ENCODE measurements around the gene RPS6KA4.
"Not testable (repeated sequence)": the region's sequence is repeated elsewhere in the genome, so short reads cannot be mapped to it uniquely, and the experiment has no call there.

Gene RPS6KA4

DNA sequence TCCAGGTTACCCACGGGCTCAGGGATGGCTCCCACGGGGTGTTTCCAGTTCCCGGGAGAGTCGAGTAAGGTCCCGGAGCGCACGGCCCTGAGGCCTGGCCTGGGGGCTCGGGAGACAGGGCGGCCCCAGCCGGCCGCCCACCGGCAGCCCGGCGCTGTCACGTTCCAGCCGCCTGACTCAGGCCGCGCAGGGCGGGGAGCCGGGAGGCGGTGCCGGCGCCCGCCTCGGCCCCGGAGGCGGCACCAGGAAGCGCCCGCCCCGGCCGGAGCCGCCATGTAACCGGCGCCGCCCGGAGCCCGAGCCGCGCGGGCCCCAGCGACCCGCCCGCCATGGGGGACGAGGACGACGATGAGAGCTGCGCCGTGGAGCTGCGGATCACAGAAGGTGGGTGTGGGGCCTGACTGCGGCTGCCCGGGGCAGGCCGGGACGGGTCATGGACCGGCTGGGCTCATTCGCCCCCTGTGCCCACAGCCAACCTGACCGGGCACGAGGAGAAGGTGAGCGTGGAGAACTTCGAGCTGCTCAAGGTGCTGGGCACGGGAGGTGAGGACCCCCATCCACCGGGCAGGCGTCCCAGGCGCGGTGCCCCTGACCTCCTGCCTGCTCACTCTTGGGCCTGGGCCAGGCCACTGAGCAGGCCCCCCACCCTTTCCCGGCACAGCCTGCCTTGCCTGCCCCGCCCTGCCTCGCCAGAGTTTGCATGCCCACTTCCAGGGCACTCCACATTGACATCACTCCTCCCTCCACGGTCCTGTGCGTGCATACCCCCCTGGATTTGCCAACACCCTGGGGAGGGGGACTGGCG lies at the start of gene RPS6KA4:
Gene RPS6KA4 (plus strand): TSS at position 256 of the 805 bp plus-strand sequence. CDS start 74 bp downstream, at position 330.
- DNase-seq (ENCODE audit: extremely low spot score): peak; percentile 76
- POLR2A ChIA-PET: interaction anchor here (1.1 to 2.2 kb wide), 2 partner anchors 41 to 91 kb away, joined by 3 to 11 read pairs; partner anchors contain the start of genes PRDX5 and TRMT112
- TF ChIP-seq L3MBTL2 (conservative IDR thresholded peaks at IDR 0.05) (no peak; the same call in 1 of the 2 replicates), ARNT (IDR thresholded peaks at IDR 0.05) (peak; percentile 34; the same call in 1 of the 2 replicates)
- CTCF ChIA-PET: interaction anchor here (0.5 kb wide), 1 partner anchor 816 kb away, joined by 4 read pairs; no protein-coding TSS in a partner anchor

DNA sequence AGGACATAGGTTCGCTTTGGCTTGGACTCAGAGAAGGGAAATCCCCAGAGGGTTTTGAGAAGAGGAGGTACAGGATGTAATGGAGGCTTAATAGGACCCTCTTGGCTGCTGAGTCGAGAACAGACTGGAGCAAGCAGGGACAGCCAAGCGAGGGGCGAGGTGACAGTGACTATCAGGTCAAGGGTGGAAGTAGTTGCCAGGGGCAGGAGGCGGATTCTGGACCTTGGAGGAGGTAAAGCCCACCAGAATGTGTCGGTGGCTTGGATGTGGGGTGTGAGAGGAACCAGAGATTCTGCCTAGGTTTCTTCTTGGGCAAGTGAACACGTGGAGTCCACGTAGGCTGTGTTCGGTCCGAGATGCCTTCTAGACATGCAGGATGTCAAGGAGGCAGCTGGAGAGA lies 46.0 kb upstream of the RPS6KA4 start:
- no peak for DNase-seq (ENCODE audit: extremely low spot score)
- POLR2A ChIA-PET: no interaction called here
- TF ChIP-seq FOXK2 (IDR thresholded peaks at IDR 0.05) (no peak), FOXM1 (IDR thresholded peaks at IDR 0.05; ENCODE audit: borderline replicate concordance) (no peak), L3MBTL2 (conservative IDR thresholded peaks at IDR 0.05) (no peak), CTBP1 (IDR thresholded peaks at IDR 0.05; ENCODE audit: borderline replicate concordance) (no peak), ARNT (IDR thresholded peaks at IDR 0.05) (no peak), SP1 (IDR thresholded peaks at IDR 0.05) (no peak), FOXA1 (IDR thresholded peaks at IDR 0.05) (no peak), TARDBP (IDR thresholded peaks at IDR 0.05) (no peak), LEF1 (IDR thresholded peaks at IDR 0.05; ENCODE audit: borderline replicate concordance) (no peak), BHLHE40 (IDR thresholded peaks at IDR 0.05; ENCODE audit: borderline replicate concordance) (no peak), SUZ12 (IDR thresholded peaks at IDR 0.05) (no peak)
- TF ChIP-seq, protein P1, sequence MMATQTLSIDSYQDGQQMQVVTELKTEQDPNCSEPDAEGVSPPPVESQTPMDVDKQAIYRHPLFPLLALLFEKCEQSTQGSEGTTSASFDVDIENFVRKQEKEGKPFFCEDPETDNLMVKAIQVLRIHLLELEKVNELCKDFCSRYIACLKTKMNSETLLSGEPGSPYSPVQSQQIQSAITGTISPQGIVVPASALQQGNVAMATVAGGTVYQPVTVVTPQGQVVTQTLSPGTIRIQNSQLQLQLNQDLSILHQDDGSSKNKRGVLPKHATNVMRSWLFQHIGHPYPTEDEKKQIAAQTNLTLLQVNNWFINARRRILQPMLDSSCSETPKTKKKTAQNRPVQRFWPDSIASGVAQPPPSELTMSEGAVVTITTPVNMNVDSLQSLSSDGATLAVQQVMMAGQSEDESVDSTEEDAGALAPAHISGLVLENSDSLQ (IDR thresholded peaks at IDR 0.05): no peak
- CTCF ChIA-PET: no interaction called here

DNA sequence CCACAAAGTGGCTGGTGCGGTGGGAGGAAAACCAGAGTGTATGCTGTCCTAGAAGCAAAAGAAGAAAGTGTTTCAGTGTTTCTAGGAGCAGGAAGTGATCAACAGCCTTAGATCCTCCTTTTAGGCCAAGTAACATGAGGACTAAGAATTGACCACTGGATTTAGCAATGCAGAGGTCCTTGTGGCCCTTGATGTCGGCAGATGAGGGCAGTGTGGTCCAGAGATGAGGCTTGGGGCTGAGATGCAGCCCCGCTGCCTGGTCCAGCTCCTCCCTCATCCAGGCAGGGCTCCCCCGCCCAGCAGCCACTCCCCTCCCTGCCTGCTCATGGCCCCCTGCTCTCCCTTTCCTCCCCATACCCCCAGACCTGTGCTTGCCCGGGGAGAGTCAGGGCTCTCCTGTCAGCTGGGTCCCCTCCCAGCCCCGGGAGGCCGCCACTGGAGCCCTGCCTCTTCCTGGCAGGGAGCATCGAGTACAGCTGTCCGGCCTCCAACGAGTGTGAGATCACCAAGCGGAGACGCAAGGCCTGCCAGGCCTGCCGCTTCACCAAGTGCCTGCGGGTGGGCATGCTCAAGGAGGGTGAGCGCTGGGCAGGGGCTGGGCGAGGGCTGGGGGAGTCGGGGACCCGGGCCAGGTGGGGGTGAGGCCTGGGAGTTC lies 45.3 kb upstream of the RPS6KA4 start:
- CTCF ChIA-PET: interaction anchor here (1.2 kb wide), 1 partner anchor 42 kb away, joined by 5 read pairs; no protein-coding TSS in a partner anchor
- POLR2A ChIA-PET: no interaction called here

DNA sequence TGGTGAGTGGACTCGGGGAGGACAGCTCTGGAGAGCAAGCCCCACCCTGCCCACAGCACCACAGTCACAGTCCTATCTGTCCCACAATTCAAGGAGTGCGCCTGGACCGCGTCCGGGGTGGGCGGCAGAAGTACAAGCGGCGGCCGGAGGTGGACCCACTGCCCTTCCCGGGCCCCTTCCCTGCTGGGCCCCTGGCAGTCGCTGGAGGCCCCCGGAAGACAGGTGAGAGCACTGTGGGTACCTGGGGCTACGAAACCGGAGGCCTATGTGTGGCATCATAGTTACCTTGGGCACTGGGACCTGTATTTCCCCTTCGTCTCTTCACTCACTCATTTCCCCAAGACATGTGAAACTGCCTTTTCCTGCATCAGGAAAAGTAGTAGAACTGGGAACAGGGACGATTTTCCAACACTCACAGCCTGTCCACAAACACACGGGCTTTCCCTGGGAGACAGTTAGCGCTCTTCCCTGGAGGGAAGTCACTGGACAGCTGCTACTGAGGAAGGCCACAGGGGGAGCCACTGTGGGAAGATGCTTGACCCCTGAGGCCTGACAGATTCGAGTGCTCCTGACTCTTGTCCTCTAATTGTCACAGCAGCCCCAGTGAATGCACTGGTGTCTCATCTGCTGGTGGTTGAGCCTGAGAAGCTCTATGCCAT lies 44.7 kb upstream of the RPS6KA4 start:
- ChIA-PET POLR2A (no interaction called here), CTCF (interaction anchor here (1.2 kb wide), 1 partner anchor 41 kb away, joined by 5 read pairs; no protein-coding TSS in a partner anchor)
- no peak for DNase-seq (ENCODE audit: extremely low spot score)
- TF ChIP-seq FOXM1 (IDR thresholded peaks at IDR 0.05; ENCODE audit: borderline replicate concordance) (no peak), CTBP1 (IDR thresholded peaks at IDR 0.05; ENCODE audit: borderline replicate concordance) (no peak)

More for the DNA sequence above, 45.3 kb upstream of the RPS6KA4 start:
- TF ChIP-seq, protein P1 (IDR thresholded peaks at IDR 0.05): no peak
- TF ChIP-seq ELF4 (IDR thresholded peaks at IDR 0.05) (no peak), FOXA1 (IDR thresholded peaks at IDR 0.05) (no peak), ARNT (IDR thresholded peaks at IDR 0.05) (no peak), HDGF (IDR thresholded peaks at IDR 0.05; ENCODE audit: borderline replicate concordance) (no peak), LEF1 (IDR thresholded peaks at IDR 0.05; ENCODE audit: borderline replicate concordance) (no peak), CTBP1 (IDR thresholded peaks at IDR 0.05; ENCODE audit: borderline replicate concordance) (no peak), ZNF384 (IDR thresholded peaks at IDR 0.05) (no peak), NFRKB (IDR thresholded peaks at IDR 0.05) (no peak), BHLHE40 (IDR thresholded peaks at IDR 0.05; ENCODE audit: borderline replicate concordance) (no peak)
- DNase-seq (ENCODE audit: extremely low spot score): no peak

DNA sequence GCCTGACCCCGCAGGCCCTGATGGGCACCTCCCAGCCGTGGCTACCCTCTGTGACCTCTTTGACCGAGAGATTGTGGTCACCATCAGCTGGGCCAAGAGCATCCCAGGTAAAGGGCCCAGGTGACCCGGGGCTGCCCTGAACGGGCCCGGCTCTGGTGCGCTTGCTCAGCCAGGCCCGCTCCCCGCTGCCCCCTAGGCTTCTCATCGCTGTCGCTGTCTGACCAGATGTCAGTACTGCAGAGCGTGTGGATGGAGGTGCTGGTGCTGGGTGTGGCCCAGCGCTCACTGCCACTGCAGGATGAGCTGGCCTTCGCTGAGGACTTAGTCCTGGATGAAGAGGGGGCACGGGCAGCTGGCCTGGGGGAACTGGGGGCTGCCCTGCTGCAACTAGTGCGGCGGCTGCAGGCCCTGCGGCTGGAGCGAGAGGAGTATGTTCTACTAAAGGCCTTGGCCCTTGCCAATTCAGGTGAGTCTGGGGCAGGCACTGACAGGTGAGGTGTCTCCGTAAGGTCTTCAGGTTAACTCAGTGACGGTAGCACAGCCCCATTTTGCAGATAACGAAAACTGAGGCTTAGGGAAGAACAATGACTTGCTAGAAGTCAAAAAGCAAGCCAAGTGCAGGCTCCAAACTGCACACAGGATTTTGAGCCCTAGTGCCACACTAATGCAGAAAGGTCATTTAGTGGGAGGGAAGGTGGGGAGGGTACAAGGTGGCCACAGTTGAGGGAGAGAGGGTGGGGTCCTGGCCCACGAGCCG lies 44.0 kb upstream of the RPS6KA4 start:
- CTCF ChIA-PET: interaction anchor here (1.2 kb wide), 1 partner anchor 41 kb away, joined by 5 read pairs; no protein-coding TSS in a partner anchor
- TF ChIP-seq FOXM1 (IDR thresholded peaks at IDR 0.05; ENCODE audit: borderline replicate concordance) (no peak), FOXA1 (IDR thresholded peaks at IDR 0.05) (no peak), SUZ12 (IDR thresholded peaks at IDR 0.05) (no peak)
- no peak for DNase-seq (ENCODE audit: extremely low spot score)
- POLR2A ChIA-PET: no interaction called here

DNA sequence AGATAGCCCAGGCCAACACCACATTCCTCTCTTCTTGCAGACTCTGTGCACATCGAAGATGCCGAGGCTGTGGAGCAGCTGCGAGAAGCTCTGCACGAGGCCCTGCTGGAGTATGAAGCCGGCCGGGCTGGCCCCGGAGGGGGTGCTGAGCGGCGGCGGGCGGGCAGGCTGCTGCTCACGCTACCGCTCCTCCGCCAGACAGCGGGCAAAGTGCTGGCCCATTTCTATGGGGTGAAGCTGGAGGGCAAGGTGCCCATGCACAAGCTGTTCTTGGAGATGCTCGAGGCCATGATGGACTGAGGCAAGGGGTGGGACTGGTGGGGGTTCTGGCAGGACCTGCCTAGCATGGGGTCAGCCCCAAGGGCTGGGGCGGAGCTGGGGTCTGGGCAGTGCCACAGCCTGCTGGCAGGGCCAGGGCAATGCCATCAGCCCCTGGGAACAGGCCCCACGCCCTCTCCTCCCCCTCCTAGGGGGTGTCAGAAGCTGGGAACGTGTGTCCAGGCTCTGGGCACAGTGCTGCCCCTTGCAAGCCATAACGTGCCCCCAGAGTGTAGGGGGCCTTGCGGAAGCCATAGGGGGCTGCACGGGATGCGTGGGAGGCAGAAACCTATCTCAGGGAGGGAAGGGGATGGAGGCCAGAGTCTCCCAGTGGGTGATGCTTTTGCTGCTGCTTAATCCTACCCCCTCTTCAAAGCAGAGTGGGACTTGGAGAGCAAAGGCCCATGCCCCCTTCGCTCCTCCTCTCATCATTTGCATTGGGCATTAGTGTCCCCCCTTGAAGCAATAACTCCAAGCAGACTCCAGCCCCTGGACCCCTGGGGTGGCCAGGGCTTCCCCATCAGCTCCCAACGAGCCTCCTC lies 43.1 kb upstream of the RPS6KA4 start:
- ChIA-PET POLR2A (interaction anchor here (2.0 to 3.8 kb wide), 4 partner anchors 10 to 45 kb away, joined by 7 to 70 read pairs (median 35); partner anchors contain the start of gene ESRRA), CTCF (interaction anchor here (2.9 kb wide), 1 partner anchor 40 kb away, joined by 38 read pairs; no protein-coding TSS in a partner anchor)
- DNase-seq (ENCODE audit: extremely low spot score): not testable (repeated sequence)

All from HEK293T (cell line).